Lower lobe of right lung (tissue), 2 donors: Measurements from ENCODE around the gene C2orf80. TPM values are rescaled to one million over a fixed set of nuclear protein-coding genes. Genes with fewer than 3 reads are reported as not detected.

ENCODE experiments used
- ATAC-seq, 2 donors: fragments of 200-7000 bp; cut with Tn5 transposase; one replicate each; pipeline ENCODE4 v1.9.1; 2020 to 2022; ENCODE audit warnings: mild to moderate bottlenecking in 2 of 2, moderate library complexity in 2 of 2
- DNase-seq: peaks from one replicate; pipeline ENCODE4 v3.0.0-alpha.2; 2020
- H3K27ac ChIP-seq: fragments of 200-600 bp; one replicate; pipeline ENCODE4 v1.8.0; 2022
- H3K27me3 ChIP-seq: fragments of 200-600 bp; one replicate; pipeline ENCODE4 v1.8.0; 2022; ENCODE audit warnings: low read depth
- H3K36me3 ChIP-seq: fragments of 200-600 bp; one replicate; pipeline ENCODE4 v1.8.0; 2022; ENCODE audit warnings: mild to moderate bottlenecking
- H3K4me1 ChIP-seq: fragments of 200-600 bp; one replicate; pipeline ENCODE4 v1.8.0; 2022
- H3K4me3 ChIP-seq: fragments of 200-600 bp; one replicate; pipeline ENCODE4 v1.8.0; 2022; ENCODE audit warnings: mild to moderate bottlenecking
- H3K9me3 ChIP-seq: fragments of 200-600 bp; one replicate; pipeline ENCODE4 v1.8.0; 2022
- CTCF ChIP-seq: fragments of 200-600 bp; IDR thresholded peaks from one replicate; pipeline ENCODE4 v1.8.0; 2022; ENCODE audit warnings: antibody characterized with exemption, mild to moderate bottlenecking
- intact Hi-C: fragments of 100-400 bp; cut with DNase I; formaldehyde crosslinking; loops from one replicate; pipeline ENCODE4 v1.11.0; 2022
- total RNA-seq: library from RNA; stranded (reverse); fragmentation: NEBNext Ultra II Directional; extraction: Animal tissue kit (Norgen Biotek cat#: 25700); gene quantifications from one replicate; pipeline ENCODE4 v1.2.1, GENCODE V29; 2021
- donor health status: DM: no; HTN: yes; CAD: no; lungs with severe emphysema.

Gene C2orf80
- total RNA-seq, 1 donor from 2014 or later: not detected

- H3K4me1 ChIP-seq: no peaks in the 10 kb centered on the region
- no peak for TF ChIP-seq CTCF
- H3K27me3 ChIP-seq: no peaks in the 10 kb centered on the region
- ATAC-seq (no peak), DNase-seq (no peak)
- intact Hi-C loops: no loop called here
- H3K4me3 ChIP-seq: no peak overlapping the region
- no peaks in the 10 kb centered on the region for H3K9me3 ChIP-seq
- no peaks in the 10 kb centered on the region for H3K36me3 ChIP-seq
- no peak overlapping the region for H3K27ac ChIP-seq
Observed at GRCh38 chr2:208204166-208204565, 14.3 kb upstream of the C2orf80 start.

- ATAC-seq: no peak
- H3K36me3 ChIP-seq: no peaks in the 10 kb centered on the region
- no peaks in the 10 kb centered on the region for H3K4me1 ChIP-seq
- intact Hi-C loops: no loop called here
- H3K9me3 ChIP-seq: no peaks in the 10 kb centered on the region
- DNase-seq: no peak
- no peak overlapping the region for H3K4me3 ChIP-seq
- H3K27me3 ChIP-seq: no peaks in the 10 kb centered on the region
- no peak overlapping the region for H3K27ac ChIP-seq
- TF ChIP-seq CTCF: no peak
Observed at GRCh38 chr2:208195531-208195930, 5.7 kb upstream of the C2orf80 start.

- intact Hi-C loops: no loop called here
- no peak for TF ChIP-seq CTCF
- no peaks in the 10 kb centered on the region for H3K9me3 ChIP-seq
- no peak overlapping the region for H3K4me3 ChIP-seq
- no peaks in the 10 kb centered on the region for H3K36me3 ChIP-seq
- DNase-seq (no peak), ATAC-seq (no peak)
- no peaks in the 10 kb centered on the region for H3K4me1 ChIP-seq
- no peak overlapping the region for H3K27ac ChIP-seq
- H3K27me3 ChIP-seq: no peaks in the 10 kb centered on the region
Observed at GRCh38 chr2:208192611-208193236, 2.9 kb upstream of the C2orf80 start.

- no peaks in the 10 kb centered on the region for H3K4me1 ChIP-seq
- no peaks in the 10 kb centered on the region for H3K36me3 ChIP-seq
- intact Hi-C loops: no loop called here
- ATAC-seq (no peak), DNase-seq (no peak)
- H3K27me3 ChIP-seq: peaks cover 4% of the 10 kb centered on the region
- no peak overlapping the region for H3K4me3 ChIP-seq
- no peaks in the 10 kb centered on the region for H3K9me3 ChIP-seq
- no peak for TF ChIP-seq CTCF
- no peak overlapping the region for H3K27ac ChIP-seq
Observed at GRCh38 chr2:208189069-208189809, 591 bp downstream of the C2orf80 start.

GRCh38 chr2:208186893-208187292 is 2.9 kb downstream of the C2orf80 start:
- no peaks in the 10 kb centered on the region for H3K36me3 ChIP-seq
- no peak overlapping the region for H3K27ac ChIP-seq
- no peaks in the 10 kb centered on the region for H3K4me1 ChIP-seq
- ATAC-seq (no peak), DNase-seq (no peak)
- H3K4me3 ChIP-seq: no peak overlapping the region
- TF ChIP-seq CTCF: no peak
- H3K27me3 ChIP-seq: peaks cover 4% of the 10 kb centered on the region
- intact Hi-C loops: no loop called here
- H3K9me3 ChIP-seq: no peaks in the 10 kb centered on the region
